NOMO-1 treated with DMSO at 0.1 percent for 48 hours (cell line): Measurements from ENCODE around the gene CRLF3.
"Not testable (repeated sequence)": the region's sequence is repeated elsewhere in the genome, so short reads cannot be mapped to it uniquely, and the experiment has no call there.

Experiments used
- DNase-seq: peaks from one replicate; lab custom pipeline; 2025; ENCODE audit not compliant: unreplicated experiment; lab: John Stamatoyannopoulos, UW

The CRLF3 gene

DNA sequence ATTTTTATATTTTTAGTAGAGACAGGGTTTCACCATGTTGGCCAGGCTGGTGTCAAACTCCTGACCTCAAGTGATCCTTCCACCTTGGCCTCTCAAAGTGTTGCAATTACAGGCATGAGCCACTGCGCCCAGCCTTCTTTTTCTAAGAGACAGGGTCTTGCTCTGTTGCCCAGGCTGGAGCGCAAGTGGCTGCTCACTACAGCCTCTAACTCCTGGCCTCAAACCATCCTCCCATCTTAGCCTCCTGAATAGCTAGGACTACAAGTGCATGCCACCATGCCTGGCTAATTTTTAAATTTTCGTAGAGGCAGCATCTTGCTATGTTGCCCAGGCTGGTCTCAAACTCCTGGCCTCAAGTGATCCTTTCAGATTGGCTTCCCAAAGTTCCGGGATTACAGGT is 76.9 kb downstream of the CRLF3 start:
- not testable (repeated sequence) for DNase-seq

DNA sequence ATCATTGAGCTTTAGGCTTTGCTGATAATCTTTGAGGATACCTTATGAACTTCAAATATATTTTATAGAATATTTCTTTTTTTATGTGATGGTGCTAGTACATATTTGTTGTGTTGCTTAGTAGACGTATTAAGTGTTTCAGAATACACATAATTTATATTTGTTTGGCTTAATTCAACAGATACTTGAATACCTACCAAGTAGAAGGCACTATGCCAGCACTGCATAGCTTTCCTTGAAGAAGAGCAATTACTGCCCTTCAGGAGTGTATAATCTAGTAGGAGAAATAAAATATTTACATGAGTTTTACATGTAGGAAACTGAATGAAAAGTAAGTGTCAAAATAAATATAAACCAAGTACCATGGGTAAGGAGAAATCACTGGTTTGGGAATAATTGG is 81.8 kb downstream of the CRLF3 start:
- not testable (repeated sequence) for DNase-seq

- not testable (repeated sequence) for DNase-seq
Observed at GRCh38 chr17:30736371-30736770, 88.1 kb downstream of the CRLF3 start.

DNA sequence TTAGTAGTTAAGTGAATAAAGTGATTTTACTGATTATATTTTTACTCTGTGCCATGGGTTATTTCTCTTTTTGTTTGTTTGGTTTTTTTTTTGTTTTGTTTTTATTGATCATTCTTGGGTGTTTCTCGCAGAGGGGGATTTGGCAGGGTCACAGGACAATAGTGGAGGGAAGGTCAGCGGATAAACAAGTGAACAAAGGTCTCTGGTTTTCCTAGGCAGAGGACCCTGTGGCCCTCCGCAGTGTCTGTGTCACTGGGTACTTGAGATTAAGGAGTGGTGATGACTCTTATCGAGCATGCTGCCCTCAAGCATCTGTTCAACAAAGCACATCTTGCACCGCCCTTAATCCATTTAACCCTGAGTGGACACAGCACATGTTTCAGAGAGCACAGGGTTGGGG is 88.8 kb downstream of the CRLF3 start:
- not testable (repeated sequence) for DNase-seq

DNA sequence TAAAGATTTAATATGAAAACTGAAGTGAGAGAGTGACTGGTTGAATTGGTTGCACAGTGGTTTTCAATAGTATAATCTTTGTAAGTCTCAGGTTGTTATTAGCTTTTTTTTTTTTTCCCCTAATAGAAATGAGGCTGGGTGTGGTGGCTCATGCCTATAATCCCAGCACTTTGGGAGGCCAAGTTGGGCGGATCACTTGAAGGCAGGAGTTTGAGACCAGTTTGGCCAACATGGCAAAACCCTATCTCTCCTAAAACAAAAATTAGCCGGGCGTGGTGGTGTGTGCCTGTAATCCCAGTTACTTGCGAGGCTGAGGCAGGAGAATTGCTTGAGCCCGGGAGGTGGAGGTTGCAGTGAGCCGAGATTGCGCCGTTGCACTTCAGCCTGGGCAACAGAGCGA is 89.3 kb downstream of the CRLF3 start:
- not testable (repeated sequence) for DNase-seq

- not testable (repeated sequence) for DNase-seq
Observed at GRCh38 chr17:30734153-30734552, 90.3 kb downstream of the CRLF3 start.
